K562 (cell line): ENCODE measurements around the gene P4HTM. TPM values are rescaled to one million over a fixed set of nuclear protein-coding genes. Genes with fewer than 3 reads are reported as not detected.
A peak's percentile ranks its signal among the peaks of the same experiment; 100 is the strongest.

ENCODE experiments used
- CBFA2T2 ChIP-seq: fragments of 450-650 bp; conservative IDR thresholded peaks from 2 replicates; pipeline ENCODE4 v1.6.1; 2017; ENCODE audit warnings: mild to moderate bottlenecking
- CTBP1 ChIP-seq: fragments of 450-650 bp; IDR thresholded peaks from 2 replicates; pipeline ENCODE4 v1.6.1; 2016; ENCODE audit warnings: borderline replicate concordance
- EGR1 ChIP-seq: fragments of 450-650 bp; conservative IDR thresholded peaks from 2 replicates; pipeline ENCODE4 v1.6.1; 2017; ENCODE audit warnings: mild to moderate bottlenecking
- ESRRB ChIP-seq: fragments of 250-450 bp; sonication (Bioruptor Pico); IDR thresholded peaks from 2 replicates; pipeline ENCODE4 v1.5.0; 2020; ENCODE audit warnings: mild to moderate bottlenecking, moderate library complexity, borderline replicate concordance
- GATA2 ChIP-seq: sonication (generic); formaldehyde crosslinking; IDR thresholded peaks from 2 replicates; pipeline ENCODE4 v1.4.0; 2020; ENCODE audit warnings: mild to moderate bottlenecking, missing genetic modification reagents
- HCFC1 ChIP-seq: IDR thresholded peaks from 2 replicates; pipeline ENCODE4 v1.6.1; 2012; ENCODE audit warnings: low read depth, low read length, improper control_type of control experiment
- THRAP3 ChIP-seq: fragments of 450-650 bp; IDR thresholded peaks from 2 replicates; pipeline ENCODE4 v1.6.1; 2016; ENCODE audit warnings: mild to moderate bottlenecking, inconsistent platforms, borderline replicate concordance
- ZBTB7A ChIP-seq: IDR thresholded peaks from 2 replicates; pipeline ENCODE4 v1.6.1; 2011; ENCODE audit warnings: low read depth, mild to moderate bottlenecking, low read length, moderate library complexity, borderline replicate concordance; ENCODE audit not compliant: control insufficient read depth
- ZNF165 ChIP-seq: fragments of 250-450 bp; sonication (Bioruptor Pico); IDR thresholded peaks from 2 replicates; pipeline ENCODE4 v1.4.0; 2020; ENCODE audit warnings: borderline replicate concordance
- ZNF354B ChIP-seq: fragments of 250-450 bp; sonication (Bioruptor Pico); IDR thresholded peaks from 2 replicates; pipeline ENCODE4 v1.4.0; 2020
- ZNF445 ChIP-seq: fragments of 250-450 bp; sonication (Bioruptor Pico); IDR thresholded peaks from 2 replicates; pipeline ENCODE4 v1.4.0; 2020; ENCODE audit warnings: low read depth, mild to moderate bottlenecking, moderate library complexity
- polyA plus RNA-seq, 8 experiments: library from polyadenylated mRNA; depleted of rRNA in 4 of 8; stranded (reverse) in 5 of 8; unstranded in 3 of 8; fragments of >200 nt; fragmentation: Nextera tagmentation in 2 of 8; fragmentation: Illumina TruSeq in 1 of 8; extraction: Ambion mirVana in 2 of 8; extraction: Trizol in 1 of 8; gene quantifications; 2 replicates each; pipeline versions ENCODE4 v1.2.1 to v1.2.3, GENCODE V29; 2011 to 2014; ENCODE audit warnings: inconsistent platforms in 1 of 8, missing spikeins in 1 of 8
- total RNA-seq, 7 experiments: library from RNA; depleted of rRNA in 6 of 7; stranded (reverse); fragments of >200 nt in 6 of 7; fragmentation: Illumina TruSeq in 2 of 7; extraction: Trizol in 2 of 7; gene quantifications; 2 replicates each; pipeline versions ENCODE4 v1.2.1 to v1.2.3, GENCODE V29; 2011 to 2021; ENCODE audit warnings: low replicate concordance in 1 of 7
- TF ChIP-seq, protein P1 (sequence below): fragments of 450-650 bp; IDR thresholded peaks from 2 replicates; pipeline ENCODE4 v1.6.1; 2016; ENCODE audit warnings: missing biosample characterization, missing genetic modification characterization
- TF ChIP-seq, protein P2 (sequence below), 2 experiments: fragments of 450-650 bp in 1 of 2; IDR thresholded peaks; 2 replicates each; pipeline ENCODE4 v1.6.1; 2011 to 2017; ENCODE audit warnings: low read depth in 2 of 2, antibody characterized with exemption in 1 of 2, borderline replicate concordance in 1 of 2, low read length in 1 of 2, mild to moderate bottlenecking in 1 of 2, mixed read lengths in 1 of 2; ENCODE audit not compliant: control insufficient read depth in 1 of 2
- TF ChIP-seq, protein P3 (sequence below): sonication (generic); formaldehyde crosslinking; IDR thresholded peaks from 2 replicates; pipeline ENCODE4 v1.8.0; 2022; ENCODE audit warnings: mild to moderate bottlenecking, missing genetic modification reagents
- TF ChIP-seq, protein P4 (sequence below): fragments of 250-450 bp; sonication (Bioruptor Pico); IDR thresholded peaks from 2 replicates; pipeline ENCODE4 v1.5.0; 2021
- TF ChIP-seq, protein P5 (sequence below): fragments of 250-450 bp; sonication (Bioruptor Pico); IDR thresholded peaks from 2 replicates; pipeline ENCODE4 v1.5.1; 2021; ENCODE audit warnings: mild to moderate bottlenecking
- TF ChIP-seq, protein P6 (sequence below): IDR thresholded peaks from 2 replicates; pipeline ENCODE4 v1.6.1; 2011; ENCODE audit warnings: borderline replicate concordance, low read depth, mild to moderate bottlenecking, moderate library complexity, low read length; ENCODE audit not compliant: insufficient read depth, poor library complexity, severe bottlenecking

Gene P4HTM
- total and polyA plus RNA-seq, 9 of the 15 experiments (the other 6 are each of a cell fraction or from before 2014, with no cell fraction given): 0.09 to 0.66 (median 0.25) TPM; not detected in 2

DNA sequence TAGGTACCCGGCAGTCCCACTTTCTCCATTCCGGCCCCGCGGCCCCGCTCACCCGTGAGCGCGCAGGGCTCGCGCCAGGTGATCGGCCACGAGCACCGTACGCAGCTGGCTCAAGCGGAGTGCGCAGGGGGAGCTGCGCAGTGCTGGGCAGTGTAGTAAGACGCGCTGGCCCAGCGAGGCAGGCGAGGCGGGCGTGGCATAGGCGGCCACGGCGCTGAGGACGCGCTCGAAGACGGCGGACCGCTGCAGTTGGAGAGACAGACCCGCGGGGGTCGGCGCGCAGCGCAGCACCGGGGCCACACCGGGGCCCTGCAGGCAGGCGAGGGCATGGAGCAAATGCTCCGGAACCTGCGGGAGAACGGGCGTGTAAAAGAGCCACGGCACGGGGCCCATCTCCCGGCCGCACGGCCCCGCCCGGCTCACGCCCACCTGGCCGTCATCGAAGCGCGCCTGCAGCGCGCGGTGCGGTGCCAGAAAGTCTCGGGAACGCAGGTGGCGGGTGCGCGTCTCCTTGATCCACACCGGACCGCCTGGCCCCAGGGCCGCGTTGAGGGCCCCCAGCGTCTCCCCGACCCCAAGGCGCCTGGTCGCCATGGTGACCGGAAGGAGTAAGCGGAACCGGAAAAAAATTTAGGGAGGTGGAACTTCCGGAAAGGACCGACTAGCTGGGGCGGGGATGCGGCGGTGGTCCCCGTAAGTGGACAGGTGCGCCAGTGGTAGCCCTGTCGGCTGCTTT lies 28.1 kb downstream of the P4HTM start, which contains the start of gene DALRD3 (continued):
- TF ChIP-seq, protein P1, sequence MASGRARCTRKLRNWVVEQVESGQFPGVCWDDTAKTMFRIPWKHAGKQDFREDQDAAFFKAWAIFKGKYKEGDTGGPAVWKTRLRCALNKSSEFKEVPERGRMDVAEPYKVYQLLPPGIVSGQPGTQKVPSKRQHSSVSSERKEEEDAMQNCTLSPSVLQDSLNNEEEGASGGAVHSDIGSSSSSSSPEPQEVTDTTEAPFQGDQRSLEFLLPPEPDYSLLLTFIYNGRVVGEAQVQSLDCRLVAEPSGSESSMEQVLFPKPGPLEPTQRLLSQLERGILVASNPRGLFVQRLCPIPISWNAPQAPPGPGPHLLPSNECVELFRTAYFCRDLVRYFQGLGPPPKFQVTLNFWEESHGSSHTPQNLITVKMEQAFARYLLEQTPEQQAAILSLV: no peak
- TF ChIP-seq GATA2 (CRISPR knock-in tag): no peak
- TF ChIP-seq, protein P2, sequence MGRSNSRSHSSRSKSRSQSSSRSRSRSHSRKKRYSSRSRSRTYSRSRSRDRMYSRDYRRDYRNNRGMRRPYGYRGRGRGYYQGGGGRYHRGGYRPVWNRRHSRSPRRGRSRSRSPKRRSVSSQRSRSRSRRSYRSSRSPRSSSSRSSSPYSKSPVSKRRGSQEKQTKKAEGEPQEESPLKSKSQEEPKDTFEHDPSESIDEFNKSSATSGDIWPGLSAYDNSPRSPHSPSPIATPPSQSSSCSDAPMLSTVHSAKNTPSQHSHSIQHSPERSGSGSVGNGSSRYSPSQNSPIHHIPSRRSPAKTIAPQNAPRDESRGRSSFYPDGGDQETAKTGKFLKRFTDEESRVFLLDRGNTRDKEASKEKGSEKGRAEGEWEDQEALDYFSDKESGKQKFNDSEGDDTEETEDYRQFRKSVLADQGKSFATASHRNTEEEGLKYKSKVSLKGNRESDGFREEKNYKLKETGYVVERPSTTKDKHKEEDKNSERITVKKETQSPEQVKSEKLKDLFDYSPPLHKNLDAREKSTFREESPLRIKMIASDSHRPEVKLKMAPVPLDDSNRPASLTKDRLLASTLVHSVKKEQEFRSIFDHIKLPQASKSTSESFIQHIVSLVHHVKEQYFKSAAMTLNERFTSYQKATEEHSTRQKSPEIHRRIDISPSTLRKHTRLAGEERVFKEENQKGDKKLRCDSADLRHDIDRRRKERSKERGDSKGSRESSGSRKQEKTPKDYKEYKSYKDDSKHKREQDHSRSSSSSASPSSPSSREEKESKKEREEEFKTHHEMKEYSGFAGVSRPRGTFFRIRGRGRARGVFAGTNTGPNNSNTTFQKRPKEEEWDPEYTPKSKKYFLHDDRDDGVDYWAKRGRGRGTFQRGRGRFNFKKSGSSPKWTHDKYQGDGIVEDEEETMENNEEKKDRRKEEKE (IDR thresholded peaks at IDR 0.05; ENCODE audit: borderline replicate concordance in 1 of 2, control insufficient read depth in 1 of 2, low read depth in 2 of 2, low read length in 1 of 2): no peak
- TF ChIP-seq, protein P3, sequence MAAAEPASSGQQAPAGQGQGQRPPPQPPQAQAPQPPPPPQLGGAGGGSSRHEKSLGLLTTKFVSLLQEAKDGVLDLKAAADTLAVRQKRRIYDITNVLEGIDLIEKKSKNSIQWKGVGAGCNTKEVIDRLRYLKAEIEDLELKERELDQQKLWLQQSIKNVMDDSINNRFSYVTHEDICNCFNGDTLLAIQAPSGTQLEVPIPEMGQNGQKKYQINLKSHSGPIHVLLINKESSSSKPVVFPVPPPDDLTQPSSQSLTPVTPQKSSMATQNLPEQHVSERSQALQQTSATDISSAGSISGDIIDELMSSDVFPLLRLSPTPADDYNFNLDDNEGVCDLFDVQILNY (CRISPR knock-in tag): peak; percentile 31; the same call in 1 of the 2 replicates
- TF ChIP-seq, protein P4, sequence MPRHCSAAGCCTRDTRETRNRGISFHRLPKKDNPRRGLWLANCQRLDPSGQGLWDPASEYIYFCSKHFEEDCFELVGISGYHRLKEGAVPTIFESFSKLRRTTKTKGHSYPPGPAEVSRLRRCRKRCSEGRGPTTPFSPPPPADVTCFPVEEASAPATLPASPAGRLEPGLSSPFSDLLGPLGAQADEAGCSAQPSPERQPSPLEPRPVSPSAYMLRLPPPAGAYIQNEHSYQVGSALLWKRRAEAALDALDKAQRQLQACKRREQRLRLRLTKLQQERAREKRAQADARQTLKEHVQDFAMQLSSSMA (CRISPR knock-in tag): 0 out of 2 replicates have a peak, but pooled peaks have one; percentile 18
- TF ChIP-seq ZNF165 (CRISPR knock-in tag): no peak
- no peak for TF ChIP-seq ZNF445
- TF ChIP-seq EGR1: peak; percentile 48; the same call in 1 of the 2 replicates
- peak; percentile 77; the same call in 1 of the 2 replicates for TF ChIP-seq CTBP1
- no peak for TF ChIP-seq THRAP3
- TF ChIP-seq, protein P5, sequence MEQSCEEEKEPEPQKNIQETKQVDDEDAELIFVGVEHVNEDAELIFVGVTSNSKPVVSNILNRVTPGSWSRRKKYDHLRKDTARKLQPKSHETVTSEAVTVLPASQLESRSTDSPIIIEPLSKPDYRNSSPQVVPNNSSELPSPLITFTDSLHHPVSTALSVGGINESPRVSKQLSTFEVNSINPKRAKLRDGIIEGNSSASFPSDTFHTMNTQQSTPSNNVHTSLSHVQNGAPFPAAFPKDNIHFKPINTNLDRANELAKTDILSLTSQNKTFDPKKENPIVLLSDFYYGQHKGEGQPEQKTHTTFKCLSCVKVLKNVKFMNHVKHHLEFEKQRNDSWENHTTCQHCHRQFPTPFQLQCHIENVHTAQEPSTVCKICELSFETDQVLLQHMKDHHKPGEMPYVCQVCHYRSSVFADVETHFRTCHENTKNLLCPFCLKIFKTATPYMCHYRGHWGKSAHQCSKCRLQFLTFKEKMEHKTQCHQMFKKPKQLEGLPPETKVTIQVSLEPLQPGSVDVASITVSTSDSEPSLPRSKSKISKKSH: peak; percentile 67; the same call in 1 of the 2 replicates
- TF ChIP-seq ZBTB7A: peak; percentile 61; the same call in 1 of the 2 replicates
- peak; percentile 59 for TF ChIP-seq HCFC1
- no peak for TF ChIP-seq ZNF354B
- TF ChIP-seq ESRRB (CRISPR knock-in tag): no peak
- TF ChIP-seq, protein P6, sequence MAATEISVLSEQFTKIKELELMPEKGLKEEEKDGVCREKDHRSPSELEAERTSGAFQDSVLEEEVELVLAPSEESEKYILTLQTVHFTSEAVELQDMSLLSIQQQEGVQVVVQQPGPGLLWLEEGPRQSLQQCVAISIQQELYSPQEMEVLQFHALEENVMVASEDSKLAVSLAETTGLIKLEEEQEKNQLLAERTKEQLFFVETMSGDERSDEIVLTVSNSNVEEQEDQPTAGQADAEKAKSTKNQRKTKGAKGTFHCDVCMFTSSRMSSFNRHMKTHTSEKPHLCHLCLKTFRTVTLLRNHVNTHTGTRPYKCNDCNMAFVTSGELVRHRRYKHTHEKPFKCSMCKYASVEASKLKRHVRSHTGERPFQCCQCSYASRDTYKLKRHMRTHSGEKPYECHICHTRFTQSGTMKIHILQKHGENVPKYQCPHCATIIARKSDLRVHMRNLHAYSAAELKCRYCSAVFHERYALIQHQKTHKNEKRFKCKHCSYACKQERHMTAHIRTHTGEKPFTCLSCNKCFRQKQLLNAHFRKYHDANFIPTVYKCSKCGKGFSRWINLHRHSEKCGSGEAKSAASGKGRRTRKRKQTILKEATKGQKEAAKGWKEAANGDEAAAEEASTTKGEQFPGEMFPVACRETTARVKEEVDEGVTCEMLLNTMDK: no peak
- TF ChIP-seq CBFA2T2: no peak
